ENCODE data around the gene PALD1. TPM values are rescaled to one million over a fixed set of nuclear protein-coding genes. Genes with fewer than 3 reads are reported as not detected.
A peak's percentile ranks its signal among the peaks of the same experiment; 100 is the strongest.

PALD1 gene
- total RNA-seq, 2 experiments from 2014 or later, result 0.36 to 0.44 TPM

- Histone ChIP-seq H3K27me3 (ENCODE audit: control insufficient read depth in 1 of 2, insufficient read depth in 2 of 2, low read length in 2 of 2) (no peaks in the 10 kb centered on the region), H3K36me3 (ENCODE audit: insufficient read depth, low read length) (no peaks in the 10 kb centered on the region), H3K4me1 (ENCODE audit: insufficient read depth, low read length) (peaks cover 7% of the 10 kb centered on the region), H3K9me3 (ENCODE audit: control insufficient read depth in 1 of 2, insufficient read depth in 1 of 2, low read length in 2 of 2) (no peaks in the 10 kb centered on the region), H3K4me3 (ENCODE audit: low read length) (no peak overlapping the region), H3K27ac (ENCODE audit: low read depth in 1 of 2, low read length in 2 of 2) (no peak overlapping the region)
- no peak for TF ChIP-seq CTCF (IDR thresholded peaks at IDR 0.05)
- CTCF ChIA-PET, result no interaction called here
- DNase-seq (peak in 2 of 14 experiments; percentile 24 to 30), ATAC-seq (ENCODE audit: poor library complexity) (no peak)
- Mint-ChIP-seq H3K36me3 (ENCODE audit: low read depth) (no peaks in the 10 kb centered on the region), H3K27ac (no peak overlapping the region), H3K4me3 (no peak overlapping the region), H3K27me3 (no peaks in the 10 kb centered on the region), H3K4me1 (ENCODE audit: low read depth) (no peaks in the 10 kb centered on the region), H3K9me3 (no peaks in the 10 kb centered on the region)
- POLR2A ChIA-PET, result no interaction called here
- intact Hi-C loops (cut with DNase I, micrococcal nuclease), result loop anchor here in 1 of 2 experiments (10.0 kb wide), 1 partner anchor 110 kb away; the partner anchor contains the start of gene ADAMTS14
These were observed 86.4 kb downstream of the PALD1 start for GRCh38 chr10:70564901-70565351.

GRCh38 chr10:70565556-70566514 lies 87.3 kb downstream of the PALD1 start:
- no peak for TF ChIP-seq CTCF (IDR thresholded peaks at IDR 0.05)
- Mint-ChIP-seq H3K9me3 (no peaks in the 10 kb centered on the region), H3K27ac (no peak overlapping the region), H3K36me3 (ENCODE audit: low read depth) (no peaks in the 10 kb centered on the region), H3K27me3 (no peaks in the 10 kb centered on the region), H3K4me3 (no peak overlapping the region), H3K4me1 (ENCODE audit: low read depth) (no peaks in the 10 kb centered on the region)
- Histone ChIP-seq H3K4me1 (ENCODE audit: insufficient read depth, low read length) (peaks cover 7% of the 10 kb centered on the region), H3K9me3 (ENCODE audit: control insufficient read depth in 1 of 2, insufficient read depth in 1 of 2, low read length in 2 of 2) (no peaks in the 10 kb centered on the region), H3K27me3 (ENCODE audit: control insufficient read depth in 1 of 2, insufficient read depth in 2 of 2, low read length in 2 of 2) (no peaks in the 10 kb centered on the region), H3K36me3 (ENCODE audit: insufficient read depth, low read length) (no peaks in the 10 kb centered on the region), H3K4me3 (ENCODE audit: low read length) (no peak overlapping the region), H3K27ac (ENCODE audit: low read depth in 1 of 2, low read length in 2 of 2) (no peak overlapping the region)
- ChIA-PET CTCF (no interaction called here), POLR2A (no interaction called here)
- ATAC-seq (ENCODE audit: poor library complexity), result no peak
- peak in 1 of 14 experiments; percentile 23 for DNase-seq
- intact Hi-C loops (cut with DNase I, micrococcal nuclease), result loop anchor here in 1 of 2 experiments (10.0 kb wide), 1 partner anchor 109 kb away; the partner anchor contains the start of gene ADAMTS14

DNA sequence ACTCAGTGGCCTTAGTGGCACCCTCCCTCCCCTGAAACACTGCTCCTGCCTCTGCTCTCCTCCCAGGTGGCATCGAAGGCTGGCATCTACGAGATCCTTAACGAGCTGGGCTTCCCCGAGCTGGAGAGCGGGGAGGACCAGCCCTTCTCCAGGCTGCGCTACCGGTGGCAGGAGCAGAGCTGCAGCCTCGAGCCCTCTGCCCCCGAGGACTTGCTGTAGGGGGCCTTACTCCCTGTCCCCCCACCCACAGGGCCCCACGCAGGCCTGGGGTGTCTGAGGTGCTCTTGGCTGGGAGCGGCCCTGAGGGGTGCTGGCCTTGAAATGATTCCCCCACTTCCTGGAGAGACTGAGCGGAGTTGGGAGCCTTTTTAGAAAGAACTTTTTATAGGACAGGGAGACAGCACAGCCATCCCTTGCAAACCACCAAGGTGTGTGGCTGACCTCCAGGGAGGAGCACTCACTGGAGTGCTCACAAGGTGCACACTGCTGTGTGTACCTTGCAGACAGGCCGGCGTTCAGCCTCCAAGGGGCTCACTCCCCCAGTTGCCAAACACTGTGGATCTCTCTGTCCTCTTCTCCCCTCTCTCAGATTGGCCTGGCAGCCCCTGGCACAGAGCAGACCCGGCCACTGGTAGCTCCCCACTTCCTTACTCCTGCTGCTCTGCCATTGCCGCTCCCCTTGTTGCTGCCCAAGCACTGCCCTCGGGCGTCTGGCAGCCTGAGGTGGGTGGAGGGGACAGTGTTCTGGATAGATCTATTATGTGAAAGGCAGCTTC lies 88.1 kb downstream of the PALD1 start:
- Mint-ChIP-seq H3K4me3 (no peak overlapping the region), H3K9me3 (no peaks in the 10 kb centered on the region), H3K27me3 (no peaks in the 10 kb centered on the region), H3K4me1 (ENCODE audit: low read depth) (no peaks in the 10 kb centered on the region), H3K27ac (no peak overlapping the region), H3K36me3 (ENCODE audit: low read depth) (no peaks in the 10 kb centered on the region)
- ATAC-seq (ENCODE audit: poor library complexity) (no peak), DNase-seq (peak in 1 of 14 experiments; percentile 27)
- no peaks in the 10 kb centered on the region for H3K9me3 ChIP-seq (ENCODE audit: control insufficient read depth in 1 of 2, insufficient read depth in 1 of 2, low read length in 2 of 2)
- intact Hi-C loops (cut with DNase I, micrococcal nuclease), result loop anchor here in 1 of 2 experiments (10.0 kb wide), 1 partner anchor 108 kb away; the partner anchor contains the start of gene ADAMTS14
- ChIA-PET POLR2A (no interaction called here), CTCF (no interaction called here)
- H3K4me1 ChIP-seq (ENCODE audit: insufficient read depth, low read length), result peaks cover 7% of the 10 kb centered on the region
- TF ChIP-seq CTCF (IDR thresholded peaks at IDR 0.05), result no peak
- no peaks in the 10 kb centered on the region for H3K27me3 ChIP-seq (ENCODE audit: control insufficient read depth in 1 of 2, insufficient read depth in 2 of 2, low read length in 2 of 2)
- no peak overlapping the region for H3K4me3 ChIP-seq (ENCODE audit: low read length)
- H3K36me3 ChIP-seq (ENCODE audit: insufficient read depth, low read length), result no peaks in the 10 kb centered on the region
- H3K27ac ChIP-seq (ENCODE audit: low read depth in 1 of 2, low read length in 2 of 2), result no peak overlapping the region

All from CD4-positive, alpha-beta T cell (primary cell).